Naive thymus-derived CD4-positive, alpha-beta T cell (primary cell): ENCODE data around the gene SLC12A1. TPM values are rescaled to one million over a fixed set of nuclear protein-coding genes. Genes with fewer than 3 reads are reported as not detected.

Source experiments
- ATAC-seq: fragments of 150-1000 bp; cut with Tn5 transposase; 2 replicates; pipeline ENCODE4 v1.10.0; 2021; ENCODE audit warnings: mild to moderate bottlenecking, moderate library complexity
- CTCF ChIA-PET: fragments of 350-600 bp; sonication (Branson Sonifier 250); formaldehyde crosslinking; loops from one replicate; lab custom pipeline; 2021; ENCODE audit warnings: antibody characterized with exemption; lab: Charles Lee
- POLR2A ChIA-PET: fragments of 350-600 bp; sonication (Branson Sonifier 250); formaldehyde crosslinking; loops from one replicate; lab custom pipeline; 2021; ENCODE audit warnings: antibody characterized with exemption, inconsistent platforms; lab: Charles Lee
- DNase-seq, 9 donors: peaks; one replicate each; pipeline versions ENCODE4 v3.0.0 to v3.0.0-alpha.2; 2020 to 2022; ENCODE audit warnings: mixed read lengths in 1 of 9
- H3K27ac ChIP-seq: one replicate; pipeline ENCODE4 v1.7.0; 2013; ENCODE audit warnings: mild to moderate bottlenecking, low read depth, low read length, moderate library complexity
- H3K27me3 ChIP-seq, 2 donors: one replicate each; pipeline ENCODE4 v1.7.0; 2013; ENCODE audit warnings: low read length in 2 of 2, mild to moderate bottlenecking in 2 of 2, moderate library complexity in 2 of 2; ENCODE audit not compliant: control insufficient read depth in 2 of 2, insufficient read depth in 2 of 2
- H3K36me3 ChIP-seq, 3 experiments: 1 replicate in 2 of 3; 2 replicates in 1 of 3; pipeline ENCODE4 v1.7.0; 2013; ENCODE audit warnings: low read length in 3 of 3, mild to moderate bottlenecking in 3 of 3, moderate library complexity in 1 of 3; ENCODE audit not compliant: insufficient read depth in 3 of 3, control insufficient read depth in 2 of 3
- H3K4me1 ChIP-seq, 2 donors: one replicate each; pipeline ENCODE4 v1.7.0; 2013; ENCODE audit warnings: low read length in 2 of 2, mild to moderate bottlenecking in 2 of 2, moderate library complexity in 1 of 2; ENCODE audit not compliant: control insufficient read depth in 2 of 2, insufficient read depth in 2 of 2
- H3K4me3 ChIP-seq: 2 replicates; pipeline ENCODE4 v1.7.0; 2013; ENCODE audit warnings: mild to moderate bottlenecking, low read length
- H3K9me3 ChIP-seq, 3 experiments: 1 replicate in 2 of 3; 2 replicates in 1 of 3; pipeline ENCODE4 v1.7.0; 2013; ENCODE audit warnings: low read length in 3 of 3; ENCODE audit not compliant: control insufficient read depth in 2 of 3
- H3K27ac Mint-ChIP-seq, 9 donors: one replicate each; pipeline ENCODE4 v1.8.0; 2020 to 2022; ENCODE audit warnings: mixed read lengths in 9 of 9, mild to moderate bottlenecking in 8 of 9, moderate library complexity in 5 of 9, inconsistent platforms in 2 of 9
- H3K27me3 Mint-ChIP-seq, 5 donors: one replicate each; pipeline ENCODE4 v1.8.0; 2021 to 2022; ENCODE audit warnings: mixed read lengths in 5 of 5, mild to moderate bottlenecking in 1 of 5
- H3K36me3 Mint-ChIP-seq, 5 donors: one replicate each; pipeline ENCODE4 v1.8.0; 2020 to 2022; ENCODE audit warnings: mixed read lengths in 5 of 5, mild to moderate bottlenecking in 3 of 5, inconsistent platforms in 1 of 5
- H3K4me1 Mint-ChIP-seq, 7 donors: one replicate each; pipeline ENCODE4 v1.8.0; 2020 to 2022; ENCODE audit warnings: mixed read lengths in 7 of 7, mild to moderate bottlenecking in 3 of 7, inconsistent platforms in 1 of 7
- H3K4me3 Mint-ChIP-seq, 10 donors: one replicate each; pipeline ENCODE4 v1.8.0; 2020 to 2022; ENCODE audit warnings: mild to moderate bottlenecking in 10 of 10, mixed read lengths in 10 of 10, moderate library complexity in 6 of 10, inconsistent platforms in 2 of 10
- H3K9me3 Mint-ChIP-seq, 11 donors: one replicate each; pipeline ENCODE4 v1.8.0; 2020 to 2022; ENCODE audit warnings: mixed read lengths in 11 of 11, mild to moderate bottlenecking in 4 of 11, inconsistent platforms in 1 of 11, moderate library complexity in 1 of 11
- intact Hi-C, 2 donors: fragments of 100-400 bp; cut with micrococcal nuclease; formaldehyde crosslinking; loops; one replicate each; pipeline ENCODE4 v1.15.1; 2023
- polyA plus RNA-seq, 2 donors: library from polyadenylated mRNA; unstranded; fragments of 300-500 nt; fragmentation: Illumina TruSeq; gene quantifications; one replicate each; pipeline ENCODE4 v1.2.3, GENCODE V29; 2021
- total RNA-seq, 6 experiments: library from RNA in 5 of 6; stranded (reverse) in 5 of 6; gene quantifications; 1 replicate in 5 of 6; 2 replicates in 1 of 6; pipeline ENCODE4 v1.2.3 and lab custom pipeline; 2021 to 2026

Gene SLC12A1
- total RNA-seq (not detected), polyA plus RNA-seq (not detected), total RNA-seq (lab: John Stamatoyannopoulos, UW) (not detected)

- Mint-ChIP-seq H3K27ac (no peak within 1 kb of the TSS), H3K9me3 (peaks cover 0 to 5% (median 0%) of the 10 kb centered on the region in 11 donors), H3K4me1 (no peaks in the 10 kb centered on the region), H3K36me3 (no peaks in the 10 kb centered on the region), H3K27me3 (peaks cover 21 to 46% (median 28%) of the 10 kb centered on the region in 5 donors), H3K4me3 (no peak within 1 kb of the TSS)
- H3K36me3 ChIP-seq, result no peaks in the 10 kb centered on the region
- H3K4me1 ChIP-seq, result no peaks in the 10 kb centered on the region
- H3K27me3 ChIP-seq, result no peaks in the 10 kb centered on the region
- no peaks in the 10 kb centered on the region for H3K9me3 ChIP-seq
- no peak for ATAC-seq
- CTCF ChIA-PET, result no interaction called here
- H3K4me3 ChIP-seq, result no peak within 1 kb of the TSS
- no peak for DNase-seq
- POLR2A ChIA-PET, result no interaction called here
- intact Hi-C loops, result no loop called here
- no peak within 1 kb of the TSS for H3K27ac ChIP-seq
Measured at GRCh38 chr15:48205981-48206380, at the start of gene SLC12A1. Gene SLC12A1 (plus strand): TSS chr15:48206302. CDS start chr15:48207720, 1,418 bp downstream.

GRCh38 chr15:48168616-48169015 lies 37.5 kb upstream of the SLC12A1 start:
- Histone ChIP-seq H3K27ac (no peak overlapping the region), H3K4me3 (no peak overlapping the region), H3K9me3 (no peaks in the 10 kb centered on the region), H3K36me3 (no peaks in the 10 kb centered on the region), H3K4me1 (no peaks in the 10 kb centered on the region), H3K27me3 (no peaks in the 10 kb centered on the region)
- H3K4me1 Mint-ChIP-seq, result peaks cover 0 to 6% (median 0%) of the 10 kb centered on the region in 7 donors
- no peaks in the 10 kb centered on the region for H3K27me3 Mint-ChIP-seq
- peaks cover 0 to 19% (median 17%) of the 10 kb centered on the region in 5 donors for H3K36me3 Mint-ChIP-seq
- ChIA-PET CTCF (no interaction called here), POLR2A (no interaction called here)
- H3K4me3 Mint-ChIP-seq, result no peak overlapping the region
- H3K27ac Mint-ChIP-seq, result no peak overlapping the region
- intact Hi-C loops, result no loop called here
- ATAC-seq, result no peak
- no peak for DNase-seq
- H3K9me3 Mint-ChIP-seq, result peaks cover 0 to 14% (median 3%) of the 10 kb centered on the region in 11 donors

- Mint-ChIP-seq H3K4me1 (peaks cover 0 to 20% (median 0%) of the 10 kb centered on the region in 7 donors), H3K27me3 (peaks cover 0 to 4% (median 0%) of the 10 kb centered on the region in 5 donors), H3K9me3 (peaks cover 0 to 21% (median 4%) of the 10 kb centered on the region in 11 donors), H3K27ac (no peak overlapping the region), H3K36me3 (peaks cover 0 to 25% (median 16%) of the 10 kb centered on the region in 5 donors), H3K4me3 (no peak overlapping the region)
- Histone ChIP-seq H3K27ac (no peak overlapping the region), H3K4me3 (no peak overlapping the region), H3K9me3 (no peaks in the 10 kb centered on the region), H3K27me3 (no peaks in the 10 kb centered on the region), H3K4me1 (no peaks in the 10 kb centered on the region), H3K36me3 (no peaks in the 10 kb centered on the region)
- ChIA-PET CTCF (no interaction called here), POLR2A (no interaction called here)
- intact Hi-C loops, result loop anchor here in 1 of 2 donors (5.0 kb wide), 1 partner anchor 161 kb away; the partner anchor contains the start of gene DUT
- no peak for DNase-seq
- no peak for ATAC-seq
Measured at GRCh38 chr15:48170981-48171380, 35.1 kb upstream of the SLC12A1 start.

GRCh38 chr15:48175126-48175525 lies 31.0 kb upstream of the SLC12A1 start:
- ATAC-seq (no peak), DNase-seq (no peak)
- CTCF ChIA-PET, result interaction anchor here (1.1 kb wide), 1 partner anchor 109 kb away, joined by 3 read pairs; no protein-coding TSS in a partner anchor
- peaks cover 8 to 28% (median 10%) of the 10 kb centered on the region in 5 donors for H3K27me3 Mint-ChIP-seq
- no peaks in the 10 kb centered on the region for H3K9me3 ChIP-seq
- no peak overlapping the region for H3K4me3 ChIP-seq
- peaks cover 0 to 21% (median 4%) of the 10 kb centered on the region in 11 donors for H3K9me3 Mint-ChIP-seq
- POLR2A ChIA-PET, result no interaction called here
- intact Hi-C loops, result loop anchor here in 1 of 2 donors (5.0 kb wide), 2 partner anchors 157 to 1447 kb away; partner anchors contain the start of genes DTWD1, DUT and FAM227B
- peaks cover 8 to 35% (median 16%) of the 10 kb centered on the region in 7 donors for H3K4me1 Mint-ChIP-seq
- H3K27ac ChIP-seq, result no peak overlapping the region
- H3K4me3 Mint-ChIP-seq, result peak overlapping the region in 1 of 10 donors; percentile 21
- H3K4me1 ChIP-seq, result no peaks in the 10 kb centered on the region
- H3K36me3 ChIP-seq, result no peaks in the 10 kb centered on the region
- H3K36me3 Mint-ChIP-seq, result peaks cover 0 to 18% (median 8%) of the 10 kb centered on the region in 5 donors
- H3K27me3 ChIP-seq, result no peaks in the 10 kb centered on the region
- H3K27ac Mint-ChIP-seq, result no peak overlapping the region

- H3K4me1 Mint-ChIP-seq, result peaks cover 8 to 35% (median 16%) of the 10 kb centered on the region in 7 donors
- peaks cover 0 to 18% (median 8%) of the 10 kb centered on the region in 5 donors for H3K36me3 Mint-ChIP-seq
- Histone ChIP-seq H3K4me3 (no peak overlapping the region), H3K27ac (no peak overlapping the region), H3K27me3 (no peaks in the 10 kb centered on the region), H3K4me1 (no peaks in the 10 kb centered on the region), H3K9me3 (no peaks in the 10 kb centered on the region), H3K36me3 (no peaks in the 10 kb centered on the region)
- ATAC-seq, result no peak
- intact Hi-C loops, result loop anchor here in 1 of 2 donors (5.0 kb wide), 2 partner anchors 156 to 1446 kb away; partner anchors contain the start of genes DTWD1, DUT and FAM227B
- no peak for DNase-seq
- peak overlapping the region in 1 of 10 donors; percentile 90 for H3K4me3 Mint-ChIP-seq
- H3K27me3 Mint-ChIP-seq, result peaks cover 8 to 28% (median 11%) of the 10 kb centered on the region in 5 donors
- no peak overlapping the region for H3K27ac Mint-ChIP-seq
- peaks cover 0 to 21% (median 4%) of the 10 kb centered on the region in 11 donors for H3K9me3 Mint-ChIP-seq
- ChIA-PET CTCF (no interaction called here), POLR2A (no interaction called here)
Measured at GRCh38 chr15:48176112-48176511, 30.0 kb upstream of the SLC12A1 start.

GRCh38 chr15:48176957-48177356 lies 29.1 kb upstream of the SLC12A1 start:
- Histone ChIP-seq H3K9me3 (no peaks in the 10 kb centered on the region), H3K4me1 (no peaks in the 10 kb centered on the region), H3K36me3 (no peaks in the 10 kb centered on the region), H3K4me3 (peak overlapping the region; percentile 68), H3K27me3 (no peaks in the 10 kb centered on the region), H3K27ac (no peak overlapping the region)
- ATAC-seq, result no peak
- CTCF ChIA-PET, result no interaction called here
- peak overlapping the region in 7 of 9 donors; percentile 63 to 96 (median 87) for H3K27ac Mint-ChIP-seq
- peaks cover 8 to 35% (median 16%) of the 10 kb centered on the region in 7 donors for H3K4me1 Mint-ChIP-seq
- H3K27me3 Mint-ChIP-seq, result peaks cover 11 to 28% (median 17%) of the 10 kb centered on the region in 5 donors
- POLR2A ChIA-PET, result no interaction called here
- H3K4me3 Mint-ChIP-seq, result peak overlapping the region; percentile 89 to 96 (median 92)
- H3K9me3 Mint-ChIP-seq, result peaks cover 0 to 17% (median 4%) of the 10 kb centered on the region in 11 donors
- no peak for DNase-seq
- peaks cover 0 to 16% (median 8%) of the 10 kb centered on the region in 5 donors for H3K36me3 Mint-ChIP-seq
- intact Hi-C loops, result loop anchor here in 1 of 2 donors (5.0 kb wide), 2 partner anchors 155 to 1445 kb away; partner anchors contain the start of genes DTWD1, DUT and FAM227B
